ENCODE data around the gene TBC1D1.

GRCh38 chr4:37953620-37954293 is 62.9 kb downstream of the TBC1D1 start:
- TF ChIP-seq CTCF (IDR thresholded peaks at IDR 0.05) (no peak), POLR2AphosphoS5 (IDR thresholded peaks at IDR 0.05) (no peak)

Data from prostate gland (tissue), 2 donors.